Mesothelial cell of epicardium (in vitro differentiated cells): ENCODE results near the gene SRRM2. TPM values are rescaled to one million over a fixed set of nuclear protein-coding genes. Genes with fewer than 3 reads are reported as not detected.

Experiments
- DNase-seq, 2 experiments: peaks; one replicate each; pipeline ENCODE4 v3.0.0; 2021; ENCODE audit warnings: low spot score in 2 of 2; ENCODE audit not compliant: unreplicated experiment in 2 of 2
- H3K27ac Mint-ChIP-seq: 2 replicates; pipeline ENCODE4 v1.8.0; 2021; ENCODE audit warnings: mixed read lengths
- H3K27me3 Mint-ChIP-seq: 2 replicates; pipeline ENCODE4 v1.8.0; 2021; ENCODE audit warnings: low read depth, mixed read lengths
- H3K36me3 Mint-ChIP-seq: 2 replicates; pipeline ENCODE4 v1.8.0; 2021; ENCODE audit warnings: mixed read lengths
- H3K4me1 Mint-ChIP-seq: 2 replicates; pipeline ENCODE4 v1.8.0; 2021; ENCODE audit warnings: mixed read lengths
- H3K4me3 Mint-ChIP-seq: 2 replicates; pipeline ENCODE4 v1.8.0; 2021; ENCODE audit warnings: mild to moderate bottlenecking, moderate library complexity, mixed read lengths
- H3K9me3 Mint-ChIP-seq: 2 replicates; pipeline ENCODE4 v1.8.0; 2021; ENCODE audit warnings: mixed read lengths
- total RNA-seq: library from RNA; stranded (reverse); gene quantifications from 3 replicates; pipeline ENCODE4 v1.2.1, GENCODE V29; 2021
- TF ChIP-seq, protein P1 (sequence below): fragments of 200-600 bp; sonication (generic); IDR thresholded peaks from one replicate; pipeline ENCODE4 v1.5.0; 2021; ENCODE audit warnings: antibody characterized with exemption; ENCODE audit not compliant: unreplicated experiment

SRRM2 gene
- total RNA-seq, 1 donor from 2014 or later = 854 TPM

DNA sequence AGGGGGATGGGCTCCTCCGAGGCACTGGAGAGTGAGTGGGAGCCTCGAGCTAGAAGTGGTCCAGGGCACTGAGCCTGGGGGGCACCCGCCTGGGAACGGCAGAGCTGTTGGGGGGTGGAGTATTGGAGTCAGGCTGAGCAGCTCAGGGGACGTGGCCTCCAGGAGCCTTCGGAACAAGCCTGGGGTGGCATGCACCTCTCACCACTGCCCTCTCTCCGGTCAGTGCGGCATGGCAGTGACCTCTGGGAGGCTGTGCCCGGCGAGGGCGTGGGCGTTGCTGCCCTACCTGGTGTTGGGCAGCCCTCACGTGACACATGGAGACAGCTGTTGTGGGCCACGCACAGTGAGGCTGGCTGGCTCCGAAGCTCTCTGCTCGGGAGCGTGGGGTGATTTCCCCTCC is 46.4 kb upstream of the SRRM2 start:
- Mint-ChIP-seq H3K27me3 (no peaks in the 10 kb centered on the region), H3K36me3 (peaks cover 4% of the 10 kb centered on the region), H3K27ac (no peak overlapping the region), H3K4me3 (no peak overlapping the region), H3K9me3 (no peaks in the 10 kb centered on the region), H3K4me1 (no peaks in the 10 kb centered on the region)
- DNase-seq = no peak
- TF ChIP-seq, protein P1, sequence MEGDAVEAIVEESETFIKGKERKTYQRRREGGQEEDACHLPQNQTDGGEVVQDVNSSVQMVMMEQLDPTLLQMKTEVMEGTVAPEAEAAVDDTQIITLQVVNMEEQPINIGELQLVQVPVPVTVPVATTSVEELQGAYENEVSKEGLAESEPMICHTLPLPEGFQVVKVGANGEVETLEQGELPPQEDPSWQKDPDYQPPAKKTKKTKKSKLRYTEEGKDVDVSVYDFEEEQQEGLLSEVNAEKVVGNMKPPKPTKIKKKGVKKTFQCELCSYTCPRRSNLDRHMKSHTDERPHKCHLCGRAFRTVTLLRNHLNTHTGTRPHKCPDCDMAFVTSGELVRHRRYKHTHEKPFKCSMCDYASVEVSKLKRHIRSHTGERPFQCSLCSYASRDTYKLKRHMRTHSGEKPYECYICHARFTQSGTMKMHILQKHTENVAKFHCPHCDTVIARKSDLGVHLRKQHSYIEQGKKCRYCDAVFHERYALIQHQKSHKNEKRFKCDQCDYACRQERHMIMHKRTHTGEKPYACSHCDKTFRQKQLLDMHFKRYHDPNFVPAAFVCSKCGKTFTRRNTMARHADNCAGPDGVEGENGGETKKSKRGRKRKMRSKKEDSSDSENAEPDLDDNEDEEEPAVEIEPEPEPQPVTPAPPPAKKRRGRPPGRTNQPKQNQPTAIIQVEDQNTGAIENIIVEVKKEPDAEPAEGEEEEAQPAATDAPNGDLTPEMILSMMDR = no peak

DNA sequence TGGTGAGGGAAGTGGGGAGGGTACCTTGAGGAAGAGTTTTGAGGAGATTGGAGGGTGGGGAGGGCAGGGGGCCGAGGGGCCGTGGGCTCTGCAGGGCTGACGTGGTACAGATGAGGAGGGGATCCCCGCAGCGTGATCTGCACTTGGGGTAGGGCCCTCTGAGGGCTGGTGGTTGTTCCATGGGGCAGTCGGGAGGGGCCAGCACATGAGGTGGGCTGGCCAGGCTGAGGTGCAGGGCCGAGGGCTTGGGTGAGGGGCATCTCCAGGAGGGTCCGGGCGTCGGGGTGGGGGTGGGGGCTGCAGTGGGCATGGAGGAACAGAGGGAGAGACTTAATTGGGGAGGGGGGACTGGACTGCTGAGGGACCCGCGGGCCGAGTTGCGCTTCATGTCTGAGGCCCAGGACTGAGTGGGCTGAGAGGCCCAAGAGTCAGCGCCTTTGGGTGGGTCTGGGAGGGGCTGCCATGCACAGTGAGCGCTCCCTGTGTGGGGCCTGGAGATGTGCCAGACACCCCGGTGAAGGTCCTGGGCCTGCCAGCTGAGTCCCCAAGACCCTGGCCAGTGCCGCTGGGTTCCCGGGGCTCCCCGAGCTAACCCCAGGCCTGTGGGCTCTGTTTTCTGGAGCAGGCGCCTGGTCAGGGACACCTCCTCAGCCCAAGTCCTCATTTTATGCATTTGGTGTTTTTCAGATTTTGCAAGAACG is 45.7 kb upstream of the SRRM2 start:
- H3K27ac Mint-ChIP-seq = no peak overlapping the region
- TF ChIP-seq, protein P1 = no peak
- no peaks in the 10 kb centered on the region for H3K27me3 Mint-ChIP-seq
- DNase-seq = no peak
- H3K9me3 Mint-ChIP-seq = no peaks in the 10 kb centered on the region
- no peaks in the 10 kb centered on the region for H3K4me1 Mint-ChIP-seq
- no peak overlapping the region for H3K4me3 Mint-ChIP-seq
- H3K36me3 Mint-ChIP-seq = peaks cover 4% of the 10 kb centered on the region

DNA sequence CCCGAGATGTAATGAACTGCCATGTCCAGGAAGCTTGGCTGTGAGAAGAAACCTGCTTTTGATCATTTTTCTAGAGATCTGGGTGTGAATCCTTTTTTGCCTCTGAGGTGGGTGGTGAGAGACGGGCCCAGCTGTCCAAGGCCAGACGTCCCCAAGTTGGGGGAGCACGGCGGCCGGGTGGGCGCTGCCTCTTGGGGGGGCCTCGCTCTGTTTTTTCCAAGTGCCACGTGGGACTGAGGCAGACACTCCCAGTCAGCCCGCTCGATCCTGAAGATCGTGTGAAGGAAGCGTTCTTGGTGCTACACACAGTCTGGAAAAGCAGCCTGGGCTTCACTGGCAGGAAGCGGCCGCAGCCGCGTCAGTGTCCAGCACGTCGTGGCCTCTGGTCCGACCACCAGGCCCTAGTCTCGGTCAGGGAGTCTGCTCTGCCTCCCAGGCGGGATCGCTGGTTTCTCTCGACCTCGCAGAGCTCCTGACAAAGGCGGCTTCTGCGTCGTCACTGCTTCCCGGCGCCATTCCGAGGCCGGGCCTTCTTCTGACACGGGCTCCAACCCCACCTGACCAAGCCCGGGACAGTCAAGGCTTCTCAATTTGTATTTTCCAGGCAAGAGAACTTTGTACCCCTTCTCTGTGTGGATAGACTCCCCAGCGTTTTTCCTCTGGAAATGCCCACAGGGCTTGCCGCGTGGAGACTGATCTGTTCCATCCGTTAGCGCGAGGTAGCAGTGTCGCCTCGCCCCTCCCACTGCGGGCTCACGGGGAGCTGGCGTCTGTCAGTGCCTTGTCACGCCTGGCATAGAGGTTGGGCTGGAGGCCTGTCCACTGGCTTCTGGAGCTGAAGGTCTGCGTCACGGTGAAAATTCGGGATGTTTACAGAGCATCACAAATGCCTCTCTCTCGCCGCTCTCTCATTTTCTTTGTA is 44.8 kb upstream of the SRRM2 start:
- H3K4me1 Mint-ChIP-seq = no peaks in the 10 kb centered on the region
- H3K27ac Mint-ChIP-seq = no peak overlapping the region
- peaks cover 4% of the 10 kb centered on the region for H3K36me3 Mint-ChIP-seq
- TF ChIP-seq, protein P1 = no peak
- DNase-seq = no peak
- H3K4me3 Mint-ChIP-seq = no peak overlapping the region
- H3K27me3 Mint-ChIP-seq = peaks cover 2% of the 10 kb centered on the region
- H3K9me3 Mint-ChIP-seq = no peaks in the 10 kb centered on the region

DNA sequence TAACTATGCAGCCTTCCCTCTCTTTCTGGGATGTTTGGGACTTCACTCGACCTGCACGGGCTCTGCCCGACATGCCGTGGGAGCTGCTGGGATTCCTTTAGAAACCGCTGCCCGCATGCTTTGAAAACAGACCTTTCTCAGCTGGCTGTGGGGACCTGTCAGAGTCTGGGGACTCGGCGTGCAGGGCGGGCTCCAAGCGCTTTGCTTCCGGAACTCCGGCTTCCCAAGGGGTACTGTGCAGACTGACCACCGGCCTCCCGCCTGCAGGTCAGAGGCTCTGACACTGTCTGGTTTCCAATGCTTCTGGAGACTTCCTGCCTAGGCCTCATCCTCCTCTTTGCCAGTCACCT is 44.2 kb upstream of the SRRM2 start:
- H3K27ac Mint-ChIP-seq = no peak overlapping the region
- H3K9me3 Mint-ChIP-seq = no peaks in the 10 kb centered on the region
- peaks cover 2% of the 10 kb centered on the region for H3K27me3 Mint-ChIP-seq

DNA sequence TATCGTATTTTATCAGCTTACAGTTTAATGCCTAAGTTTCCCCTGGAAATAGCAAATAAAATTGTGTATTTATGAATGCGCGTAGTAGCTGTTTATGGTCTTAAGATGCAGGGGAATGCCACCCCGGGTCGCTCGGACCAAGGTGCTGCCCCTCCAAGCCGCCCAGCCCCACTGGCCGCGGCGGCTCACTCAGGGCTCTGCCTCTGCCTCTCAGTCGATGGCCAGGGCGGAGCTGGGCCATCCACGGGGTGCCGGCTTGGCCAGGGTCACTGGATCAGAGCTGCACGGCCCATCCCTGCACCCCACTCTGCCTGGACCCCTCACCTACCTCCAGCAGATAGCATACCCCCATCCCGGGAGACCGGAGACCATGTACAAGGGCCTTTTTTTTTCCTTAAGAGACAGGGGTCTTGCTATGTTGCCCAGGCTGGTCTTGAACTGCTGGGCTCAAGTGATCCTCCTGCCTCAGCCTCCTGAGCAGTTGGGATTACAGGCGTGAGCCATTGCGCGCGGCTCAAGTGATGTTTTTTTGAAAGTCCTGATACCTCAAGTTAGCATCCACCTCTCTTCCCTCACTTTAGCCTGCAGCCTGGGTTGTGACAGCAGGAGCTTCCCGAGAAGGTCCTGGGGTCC is 43.4 kb upstream of the SRRM2 start:
- H3K9me3 Mint-ChIP-seq = no peaks in the 10 kb centered on the region
- TF ChIP-seq, protein P1 = no peak
- H3K36me3 Mint-ChIP-seq = peaks cover 4% of the 10 kb centered on the region
- H3K27me3 Mint-ChIP-seq = peaks cover 4% of the 10 kb centered on the region
- H3K4me1 Mint-ChIP-seq = no peaks in the 10 kb centered on the region
- no peak for DNase-seq
- no peak overlapping the region for H3K27ac Mint-ChIP-seq
- no peak overlapping the region for H3K4me3 Mint-ChIP-seq

More for the DNA sequence above, 44.2 kb upstream of the SRRM2 start:
- Mint-ChIP-seq H3K4me1 (no peaks in the 10 kb centered on the region), H3K36me3 (peaks cover 4% of the 10 kb centered on the region), H3K4me3 (no peak overlapping the region)
- DNase-seq = no peak
- TF ChIP-seq, protein P1 = no peak
